ENCODE results near the gene HSF2BP.

HSF2BP gene

DNA sequence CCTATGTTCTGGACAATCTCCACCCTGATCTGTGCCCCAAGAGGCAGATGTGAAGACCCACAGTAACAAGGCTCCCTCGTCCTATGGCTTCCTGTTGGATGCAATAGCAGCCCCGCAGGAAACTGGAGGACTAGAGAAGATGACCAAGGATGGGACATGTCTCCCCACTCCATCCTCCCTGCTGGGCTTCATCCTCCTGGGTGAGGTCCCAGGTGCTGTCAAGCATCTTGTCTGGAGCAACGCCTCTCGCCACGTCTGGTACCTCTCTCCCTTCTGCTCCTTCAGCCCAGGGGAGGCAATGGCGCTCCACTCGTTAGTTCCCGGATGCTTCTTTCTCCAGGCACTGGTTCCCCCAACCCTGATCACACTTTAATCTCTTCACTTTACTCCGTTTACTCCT is 11.1 kb downstream of the HSF2BP start:
- DNase-seq (ENCODE audit: insufficient read length, low spot score) (no peak), FAIRE-seq (no peak)
- no peak for TF ChIP-seq POLR2A (IDR thresholded peaks at IDR 0.05; ENCODE audit: low read depth, low read length)

- DNase-seq (ENCODE audit: insufficient read length, low spot score) (peak; percentile 92), FAIRE-seq (peak; percentile 90)
- TF ChIP-seq POLR2A (IDR thresholded peaks at IDR 0.05; ENCODE audit: low read depth, low read length): no peak
These were observed 12.6 kb downstream of the HSF2BP start for GRCh38 chr21:43646550-43647260.

GRCh38 chr21:43645976-43646375 is 13.3 kb downstream of the HSF2BP start:
- DNase-seq (ENCODE audit: insufficient read length, low spot score) (no peak), FAIRE-seq (no peak)
- TF ChIP-seq POLR2A (IDR thresholded peaks at IDR 0.05; ENCODE audit: low read depth, low read length): no peak

GRCh38 chr21:43645136-43645891 is 14.0 kb downstream of the HSF2BP start:
- peak; percentile 68 for FAIRE-seq
- no peak for TF ChIP-seq POLR2A (IDR thresholded peaks at IDR 0.05; ENCODE audit: low read depth, low read length)
- DNase-seq (ENCODE audit: insufficient read length, low spot score): no peak

GRCh38 chr21:43644609-43645008 is 14.7 kb downstream of the HSF2BP start:
- TF ChIP-seq POLR2A (IDR thresholded peaks at IDR 0.05; ENCODE audit: low read depth, low read length): no peak
- FAIRE-seq (peak; percentile 52), DNase-seq (ENCODE audit: insufficient read length, low spot score) (peak; percentile 43)

GRCh38 chr21:43644071-43644470 is 15.2 kb downstream of the HSF2BP start:
- DNase-seq (ENCODE audit: insufficient read length, low spot score): no peak
- no peak for FAIRE-seq

DNA sequence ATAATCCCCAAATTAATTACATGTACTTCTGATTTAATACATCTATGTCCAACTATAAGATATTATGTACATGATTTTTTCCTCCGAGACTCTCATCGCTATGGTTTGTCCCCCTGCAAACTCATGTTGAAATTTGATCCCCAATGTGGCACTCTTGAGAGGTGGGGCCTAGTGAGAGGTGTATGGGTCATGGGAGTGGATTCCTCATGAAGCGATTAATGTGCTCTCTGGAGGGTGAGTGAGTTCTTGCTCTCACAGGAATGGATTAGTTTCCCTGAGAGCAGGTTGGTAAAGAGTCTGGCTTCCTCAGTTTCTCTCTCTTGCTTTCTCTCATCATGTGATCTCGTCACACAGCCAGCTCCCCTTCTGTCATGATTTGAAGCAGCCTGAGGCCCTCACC is 16.1 kb downstream of the HSF2BP start:
- DNase-seq (ENCODE audit: insufficient read length, low spot score) (no peak), FAIRE-seq (no peak)
- TF ChIP-seq POLR2A (IDR thresholded peaks at IDR 0.05; ENCODE audit: low read depth, low read length): no peak

More at GRCh38 chr21:43644071-43644470, 15.2 kb downstream of the HSF2BP start:
- no peak for TF ChIP-seq POLR2A (IDR thresholded peaks at IDR 0.05; ENCODE audit: low read depth, low read length)

DNA sequence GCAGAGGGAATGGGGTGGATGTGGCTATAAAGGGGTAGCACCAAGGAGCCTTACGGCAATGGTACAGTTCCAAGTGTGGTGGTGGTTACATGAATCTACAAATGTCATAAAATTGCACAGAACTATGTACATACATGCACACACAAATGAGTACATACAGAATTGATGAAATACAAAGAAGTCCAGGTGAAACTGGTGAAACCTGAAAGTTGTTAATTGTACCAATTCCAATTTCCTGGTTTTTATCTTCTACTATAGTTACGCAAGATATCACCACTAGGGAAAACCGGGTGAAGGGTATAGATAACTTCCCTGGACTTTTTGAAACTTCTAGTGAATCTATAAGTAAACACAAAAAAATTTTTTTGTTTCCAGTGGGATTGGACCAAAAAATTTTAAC is 18.9 kb downstream of the HSF2BP start:
- TF ChIP-seq POLR2A (IDR thresholded peaks at IDR 0.05; ENCODE audit: low read depth, low read length): no peak
- FAIRE-seq (no peak), DNase-seq (ENCODE audit: insufficient read length, low spot score) (no peak)

- DNase-seq (ENCODE audit: insufficient read length, low spot score): no peak
- TF ChIP-seq POLR2A (IDR thresholded peaks at IDR 0.05; ENCODE audit: low read depth, low read length): no peak
- FAIRE-seq: no peak
These were observed 19.6 kb downstream of the HSF2BP start for GRCh38 chr21:43639470-43640353.

DNA sequence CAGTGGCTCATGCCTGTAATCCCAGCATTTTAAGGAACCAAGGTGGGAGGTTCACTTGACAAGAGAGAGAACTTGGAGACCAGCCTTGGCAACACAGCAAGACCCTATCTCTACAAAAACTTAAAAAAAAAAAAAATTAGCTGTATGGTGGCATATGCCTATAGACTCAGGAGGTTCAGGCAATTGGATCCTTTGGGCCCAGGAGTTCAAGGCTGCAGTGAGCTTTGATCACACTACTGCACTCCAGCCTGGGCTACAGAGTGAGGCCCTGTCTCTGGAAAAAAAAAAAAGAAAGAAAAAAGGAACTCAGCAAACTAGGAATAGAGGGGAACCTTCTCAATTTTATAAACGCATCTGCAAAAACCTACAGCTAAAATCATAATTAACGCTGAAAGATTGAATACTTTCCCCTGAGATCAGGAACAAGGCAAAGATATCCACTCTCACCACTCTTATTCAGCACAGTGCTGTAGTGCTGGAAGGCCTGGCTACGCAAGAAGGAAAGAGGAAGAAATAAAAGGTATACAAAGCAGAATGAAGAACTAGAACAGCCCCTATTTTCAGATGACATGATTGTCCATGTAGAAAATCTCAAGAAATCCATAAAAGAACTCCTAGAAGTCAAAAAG is 21.6 kb downstream of the HSF2BP start:
- DNase-seq (ENCODE audit: insufficient read length, low spot score) (no peak), FAIRE-seq (no peak)
- TF ChIP-seq POLR2A (IDR thresholded peaks at IDR 0.05; ENCODE audit: low read depth, low read length): no peak

- DNase-seq (ENCODE audit: insufficient read length, low spot score) (no peak), FAIRE-seq (no peak)
- no peak for TF ChIP-seq POLR2A (IDR thresholded peaks at IDR 0.05; ENCODE audit: low read depth, low read length)
These were observed 23.9 kb downstream of the HSF2BP start for GRCh38 chr21:43635436-43635835.

DNA sequence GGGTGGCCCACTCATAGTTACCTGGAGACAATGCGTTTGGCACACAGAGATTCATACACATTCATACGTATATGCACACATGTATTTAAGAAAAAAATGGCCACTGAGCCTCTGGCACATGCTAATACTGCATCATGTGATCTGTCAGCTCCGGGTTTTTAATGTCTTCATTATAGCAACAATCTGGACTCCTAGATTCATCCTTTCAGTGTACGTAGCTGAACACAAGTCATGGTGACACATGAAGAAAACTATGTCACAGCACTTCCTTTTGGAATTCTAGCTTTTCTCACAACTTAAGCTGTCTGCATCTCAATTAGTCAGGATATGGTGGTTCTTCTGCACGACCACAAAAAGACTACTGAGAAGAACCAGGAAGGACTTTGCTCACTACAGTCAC is 24.7 kb downstream of the HSF2BP start:
- FAIRE-seq: no peak
- TF ChIP-seq POLR2A (IDR thresholded peaks at IDR 0.05; ENCODE audit: low read depth, low read length): no peak

DNA sequence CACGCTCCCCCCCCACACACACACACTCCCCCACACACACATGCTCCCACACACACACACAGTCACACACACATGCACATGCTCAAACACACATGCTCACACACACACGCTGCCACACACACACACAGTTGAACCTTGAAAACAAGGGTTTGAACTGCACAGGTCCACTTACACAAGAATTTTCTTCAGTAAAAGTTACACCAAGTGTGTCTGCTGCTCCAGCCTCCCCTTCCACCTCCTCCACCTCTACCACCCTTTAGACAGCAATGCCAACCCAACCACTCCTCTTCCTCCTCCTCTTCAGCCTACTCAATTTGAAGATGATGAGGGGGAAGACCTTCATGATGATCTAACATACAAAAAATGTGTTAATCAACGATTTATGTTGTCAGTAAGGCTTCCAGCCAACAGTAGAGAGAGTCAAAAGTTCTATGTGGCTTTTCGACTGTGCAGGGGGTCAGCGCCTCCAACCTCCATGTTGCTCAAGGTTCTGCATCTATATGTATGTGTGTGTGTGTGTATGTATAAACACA is 26.8 kb downstream of the HSF2BP start:
- FAIRE-seq (no peak), DNase-seq (ENCODE audit: insufficient read length, low spot score) (no peak)
- TF ChIP-seq POLR2A (IDR thresholded peaks at IDR 0.05; ENCODE audit: low read depth, low read length): no peak

More for the DNA sequence above, 24.7 kb downstream of the HSF2BP start:
- DNase-seq (ENCODE audit: insufficient read length, low spot score): no peak

All from H54 (cell line).